ENCODE data around the gene ZNF664.

The ZNF664 gene

DNA sequence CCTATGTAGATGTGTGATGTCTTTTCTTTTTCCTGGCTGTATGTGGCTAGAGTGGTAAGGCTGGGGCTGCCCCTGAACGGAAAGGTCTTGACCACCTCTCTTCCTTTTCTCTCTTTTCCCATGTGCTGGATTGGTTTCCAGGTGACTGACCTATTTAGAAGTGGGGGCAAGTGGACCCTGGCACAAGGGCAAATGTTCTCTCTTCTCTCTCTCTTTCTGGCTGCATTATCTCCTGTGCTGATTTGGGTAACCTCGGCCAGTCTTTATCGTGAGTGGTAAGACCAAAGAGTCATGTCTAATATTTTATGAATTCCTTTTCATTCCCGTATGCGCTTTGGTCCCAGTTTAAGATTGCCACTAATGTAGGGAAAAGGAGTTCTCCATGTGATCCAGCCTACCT lies 16.2 kb downstream of the ZNF664 start:
- POLR2A ChIA-PET: no interaction called here
- CTCF ChIA-PET: no interaction called here
- no peak for TF ChIP-seq HDGF (IDR thresholded peaks at IDR 0.05; ENCODE audit: borderline replicate concordance)

DNA sequence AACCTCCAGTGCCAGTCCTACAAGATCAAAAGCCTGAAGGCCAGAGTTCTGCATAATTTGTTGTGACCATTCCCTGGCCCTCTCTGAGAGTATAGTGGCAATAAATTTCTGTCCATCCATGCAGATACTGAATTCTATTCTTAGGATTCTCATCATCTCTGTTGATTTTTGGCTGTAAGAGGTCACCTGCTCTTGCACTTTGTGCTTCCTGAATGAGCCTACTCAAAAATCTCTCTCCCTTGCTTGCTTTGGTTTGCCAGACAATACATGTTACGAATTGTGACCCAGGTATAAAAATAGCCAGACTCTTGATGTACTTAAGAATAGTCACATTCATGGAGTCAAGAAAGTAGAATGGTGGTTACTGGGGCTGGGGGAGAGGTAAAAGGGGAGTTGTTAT lies 16.7 kb downstream of the ZNF664 start:
- CTCF ChIA-PET: no interaction called here

More for the DNA sequence above, 16.2 kb downstream of the ZNF664 start:
- no peak for DNase-seq (ENCODE audit: extremely low spot score)

DNA sequence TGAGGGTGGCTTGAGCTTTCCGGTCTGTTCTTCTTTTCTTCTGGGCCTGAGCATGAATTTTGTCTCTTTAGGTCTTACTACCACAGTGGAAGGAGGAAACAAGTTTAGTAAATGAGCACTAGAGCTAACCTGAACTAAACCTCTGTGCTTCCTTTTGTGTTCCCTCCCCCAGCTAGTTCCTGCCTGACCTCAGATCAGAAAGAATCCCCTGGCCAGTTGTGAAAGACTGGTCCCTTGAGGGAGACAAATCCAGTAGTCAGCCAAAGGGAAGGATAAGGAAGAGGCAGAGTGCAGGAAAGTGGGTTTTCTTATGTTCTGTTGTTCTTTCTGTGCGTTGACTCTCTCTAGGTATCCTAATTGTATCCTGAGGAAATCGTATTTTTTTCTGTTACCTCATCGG lies 17.5 kb downstream of the ZNF664 start:
- DNase-seq (ENCODE audit: extremely low spot score): no peak
- CTCF ChIA-PET: interaction anchor here (0.6 kb wide), 1 partner anchor 30 kb away, joined by 4 read pairs; no protein-coding TSS in a partner anchor
- POLR2A ChIA-PET: no interaction called here
- TF ChIP-seq FOXA1 (IDR thresholded peaks at IDR 0.05) (no peak), ZNF384 (IDR thresholded peaks at IDR 0.05) (no peak), ARNT (IDR thresholded peaks at IDR 0.05) (no peak), CTBP1 (IDR thresholded peaks at IDR 0.05; ENCODE audit: borderline replicate concordance) (no peak), FOXM1 (IDR thresholded peaks at IDR 0.05; ENCODE audit: borderline replicate concordance) (no peak), SUZ12 (IDR thresholded peaks at IDR 0.05) (no peak), SP1 (IDR thresholded peaks at IDR 0.05) (no peak), BHLHE40 (IDR thresholded peaks at IDR 0.05; ENCODE audit: borderline replicate concordance) (no peak), NFRKB (IDR thresholded peaks at IDR 0.05) (no peak)

More for the DNA sequence above, 16.7 kb downstream of the ZNF664 start:
- TF ChIP-seq SP1 (IDR thresholded peaks at IDR 0.05) (no peak), NFRKB (IDR thresholded peaks at IDR 0.05) (no peak), CTBP1 (IDR thresholded peaks at IDR 0.05; ENCODE audit: borderline replicate concordance) (no peak), BHLHE40 (IDR thresholded peaks at IDR 0.05; ENCODE audit: borderline replicate concordance) (no peak)
- TF ChIP-seq, protein P1, sequence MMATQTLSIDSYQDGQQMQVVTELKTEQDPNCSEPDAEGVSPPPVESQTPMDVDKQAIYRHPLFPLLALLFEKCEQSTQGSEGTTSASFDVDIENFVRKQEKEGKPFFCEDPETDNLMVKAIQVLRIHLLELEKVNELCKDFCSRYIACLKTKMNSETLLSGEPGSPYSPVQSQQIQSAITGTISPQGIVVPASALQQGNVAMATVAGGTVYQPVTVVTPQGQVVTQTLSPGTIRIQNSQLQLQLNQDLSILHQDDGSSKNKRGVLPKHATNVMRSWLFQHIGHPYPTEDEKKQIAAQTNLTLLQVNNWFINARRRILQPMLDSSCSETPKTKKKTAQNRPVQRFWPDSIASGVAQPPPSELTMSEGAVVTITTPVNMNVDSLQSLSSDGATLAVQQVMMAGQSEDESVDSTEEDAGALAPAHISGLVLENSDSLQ (IDR thresholded peaks at IDR 0.05): no peak
- no peak for DNase-seq (ENCODE audit: extremely low spot score)
- POLR2A ChIA-PET: no interaction called here

DNA sequence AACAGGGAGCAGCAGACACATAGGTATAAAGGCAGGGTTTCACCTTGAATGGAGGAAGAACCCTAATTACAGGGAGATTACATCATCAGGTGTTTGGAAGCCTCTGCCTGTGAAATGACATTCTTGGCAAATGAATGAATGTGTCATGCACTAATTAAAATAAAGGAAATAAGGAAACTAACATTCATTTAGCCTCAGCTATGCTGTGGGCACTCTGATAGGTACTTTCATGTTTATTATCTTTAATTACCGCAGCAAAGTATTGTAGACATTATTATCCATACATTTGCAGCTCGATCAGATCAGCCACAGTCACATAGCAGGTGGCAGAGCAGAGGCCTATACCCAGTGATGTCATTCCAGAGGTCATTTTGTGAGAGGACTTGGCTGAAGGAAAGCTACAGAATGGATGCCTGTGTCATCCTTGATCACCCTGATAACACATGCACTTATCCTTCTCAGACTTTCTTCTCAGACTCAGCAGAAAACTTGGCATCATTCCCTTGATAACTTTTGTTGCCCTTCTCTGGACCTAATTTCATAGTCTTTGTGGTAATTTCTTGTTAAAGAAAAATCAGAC lies 18.4 kb downstream of the ZNF664 start:
- TF ChIP-seq LEF1 (IDR thresholded peaks at IDR 0.05; ENCODE audit: borderline replicate concordance) (no peak), BHLHE40 (IDR thresholded peaks at IDR 0.05; ENCODE audit: borderline replicate concordance) (no peak), HDGF (IDR thresholded peaks at IDR 0.05; ENCODE audit: borderline replicate concordance) (no peak), FOXA1 (IDR thresholded peaks at IDR 0.05) (no peak), ELF4 (IDR thresholded peaks at IDR 0.05) (no peak), FOXK2 (IDR thresholded peaks at IDR 0.05) (no peak), FOXM1 (IDR thresholded peaks at IDR 0.05; ENCODE audit: borderline replicate concordance) (no peak), NFRKB (IDR thresholded peaks at IDR 0.05) (no peak), SP1 (IDR thresholded peaks at IDR 0.05) (no peak), L3MBTL2 (conservative IDR thresholded peaks at IDR 0.05) (no peak), ZNF384 (IDR thresholded peaks at IDR 0.05) (no peak), SUZ12 (IDR thresholded peaks at IDR 0.05) (no peak), TARDBP (IDR thresholded peaks at IDR 0.05) (no peak), ARNT (IDR thresholded peaks at IDR 0.05) (no peak), CTBP1 (IDR thresholded peaks at IDR 0.05; ENCODE audit: borderline replicate concordance) (no peak)
- DNase-seq (ENCODE audit: extremely low spot score): no peak
- ChIA-PET POLR2A (no interaction called here), CTCF (no interaction called here)

DNA sequence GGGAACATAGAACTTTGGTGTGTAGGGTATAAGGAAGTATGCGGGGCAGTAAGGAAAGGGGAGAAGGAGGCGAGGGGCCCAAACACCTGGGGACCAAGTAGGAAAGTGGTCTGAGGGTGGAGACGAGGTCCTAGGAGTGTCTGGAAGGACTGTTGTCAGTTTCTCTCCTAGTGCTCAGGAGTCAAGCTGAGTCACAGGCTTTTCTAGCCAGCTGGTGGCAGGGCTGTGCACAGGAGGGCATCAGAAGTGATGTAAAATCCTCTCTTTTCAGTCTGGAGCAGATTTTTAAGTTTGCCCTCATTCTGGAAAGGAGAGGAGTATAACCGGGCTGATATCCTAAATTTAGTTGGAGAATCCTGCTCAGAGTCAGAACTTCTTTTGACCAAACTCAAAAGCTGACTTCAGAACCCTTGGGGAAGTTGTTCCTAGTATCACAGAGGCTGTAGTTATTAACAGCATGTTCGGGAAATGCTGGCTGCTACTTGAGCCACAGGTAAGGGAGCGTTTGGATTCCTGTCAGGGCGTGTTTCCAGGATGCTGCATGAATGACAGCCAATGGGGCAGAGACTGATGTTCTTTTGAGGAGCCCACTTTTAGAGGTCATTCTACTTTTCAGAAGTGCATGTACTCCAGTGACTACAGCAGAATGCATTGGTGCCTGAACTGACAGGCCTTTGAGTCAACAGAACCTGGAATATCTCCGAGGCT lies 19.3 kb downstream of the ZNF664 start:
- ChIA-PET CTCF (no interaction called here), POLR2A (no interaction called here)
- DNase-seq (ENCODE audit: extremely low spot score): no peak

DNA sequence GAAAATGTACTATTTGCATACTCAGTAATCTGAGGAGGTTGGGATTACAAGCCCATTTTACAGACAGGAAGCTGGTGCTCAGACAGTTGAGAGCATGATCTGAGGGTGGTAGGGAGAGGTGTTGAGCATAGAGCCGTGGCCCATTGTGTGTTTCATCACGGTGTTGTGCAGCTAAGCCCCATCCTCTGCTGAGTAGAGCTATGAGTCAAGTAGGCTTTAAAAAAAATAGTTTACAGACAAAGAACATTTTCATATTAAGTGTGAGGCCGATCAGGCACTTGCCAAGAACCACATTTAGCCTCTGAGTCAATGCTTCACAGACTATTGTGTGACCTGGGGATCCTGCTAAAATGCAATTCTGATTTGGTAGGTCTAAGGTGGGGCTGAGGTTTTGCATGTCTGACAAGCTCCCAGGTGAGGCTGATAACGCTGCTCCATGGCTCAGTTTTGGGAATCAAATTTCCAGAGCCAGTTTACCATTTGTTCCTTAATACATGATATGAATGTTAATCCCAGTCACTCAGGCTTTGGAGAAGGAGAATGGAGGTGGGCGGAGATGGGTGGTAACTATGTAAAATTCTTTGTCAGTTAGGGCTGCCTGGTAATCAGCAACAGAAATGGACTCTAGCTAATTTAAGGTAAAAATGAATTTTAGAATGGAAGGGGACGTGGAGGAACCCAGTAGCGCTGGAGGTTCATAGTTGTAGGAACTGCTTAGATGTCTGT lies 22.2 kb downstream of the ZNF664 start:
- CTCF ChIA-PET: interaction anchor here (0.5 kb wide), 1 partner anchor 38 kb away, joined by 3 read pairs; no protein-coding TSS in a partner anchor
- POLR2A ChIA-PET: no interaction called here
- DNase-seq (ENCODE audit: extremely low spot score): no peak

More for the DNA sequence above, 19.3 kb downstream of the ZNF664 start:
- TF ChIP-seq FOXA1 (IDR thresholded peaks at IDR 0.05): no peak
- TF ChIP-seq SP1 (IDR thresholded peaks at IDR 0.05): no peak
- TF ChIP-seq FOXM1 (IDR thresholded peaks at IDR 0.05; ENCODE audit: borderline replicate concordance): no peak
- TF ChIP-seq HDGF (IDR thresholded peaks at IDR 0.05; ENCODE audit: borderline replicate concordance): no peak
- TF ChIP-seq LEF1 (IDR thresholded peaks at IDR 0.05; ENCODE audit: borderline replicate concordance): no peak

DNA sequence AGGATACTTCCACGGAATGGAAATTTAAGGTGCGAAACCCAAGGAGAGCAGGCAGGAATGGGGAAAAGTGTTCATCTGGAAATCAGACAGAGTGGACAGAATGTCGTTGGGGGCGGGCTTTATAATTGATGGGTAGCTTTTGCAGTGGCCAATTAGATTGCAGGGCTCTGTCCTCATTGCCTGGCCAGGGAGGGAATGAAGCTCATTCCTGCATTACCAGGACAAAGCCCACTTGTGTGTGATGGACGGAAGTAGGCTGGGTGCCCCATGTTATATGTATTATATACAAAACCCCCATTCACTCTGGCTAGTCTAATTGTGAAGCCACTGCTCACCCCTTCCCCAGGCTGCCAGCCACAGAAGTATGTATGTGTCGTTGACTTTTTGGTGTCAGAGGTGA lies 23.6 kb downstream of the ZNF664 start:
- DNase-seq (ENCODE audit: extremely low spot score): no peak
- POLR2A ChIA-PET: no interaction called here
- CTCF ChIA-PET: interaction anchor here (0.6 kb wide), 1 partner anchor 770 kb away, joined by 3 read pairs; no protein-coding TSS in a partner anchor

More for the DNA sequence above, 22.2 kb downstream of the ZNF664 start:
- TF ChIP-seq FOXM1 (IDR thresholded peaks at IDR 0.05; ENCODE audit: borderline replicate concordance) (no peak), ZNF384 (IDR thresholded peaks at IDR 0.05) (no peak)
- TF ChIP-seq, protein P1 (IDR thresholded peaks at IDR 0.05): no peak

More for the DNA sequence above, 23.6 kb downstream of the ZNF664 start:
- TF ChIP-seq TARDBP (IDR thresholded peaks at IDR 0.05) (no peak), FOXK2 (IDR thresholded peaks at IDR 0.05) (no peak), FOXM1 (IDR thresholded peaks at IDR 0.05; ENCODE audit: borderline replicate concordance) (no peak), HDGF (IDR thresholded peaks at IDR 0.05; ENCODE audit: borderline replicate concordance) (no peak), ZNF384 (IDR thresholded peaks at IDR 0.05) (no peak), SP1 (IDR thresholded peaks at IDR 0.05) (no peak), BHLHE40 (IDR thresholded peaks at IDR 0.05; ENCODE audit: borderline replicate concordance) (no peak), ARNT (IDR thresholded peaks at IDR 0.05) (no peak), ELF4 (IDR thresholded peaks at IDR 0.05) (no peak), CTBP1 (IDR thresholded peaks at IDR 0.05; ENCODE audit: borderline replicate concordance) (no peak), NFRKB (IDR thresholded peaks at IDR 0.05) (no peak), LEF1 (IDR thresholded peaks at IDR 0.05; ENCODE audit: borderline replicate concordance) (no peak), L3MBTL2 (conservative IDR thresholded peaks at IDR 0.05) (no peak)

All from HEK293T (cell line).